Activated T-cell treated with anti-CD3 and anti-CD28 coated beads, Interleukin-2, amount 50 U/mL, for 4 hours (primary cell): ENCODE results near the gene ZNF740. TPM values are rescaled to one million over a fixed set of nuclear protein-coding genes. Genes with fewer than 3 reads are reported as not detected.

ENCODE experiments used
- ATAC-seq, 2 donors: fragments of 200-7000 bp; cut with Tn5 transposase; one replicate each; pipeline ENCODE4 v1.10.0; 2021
- DNase-seq: peaks from one replicate; pipeline ENCODE4 v3.0.0-alpha.2; 2020
- H3K27me3 Mint-ChIP-seq: one replicate; pipeline ENCODE4 v1.8.0; 2021; ENCODE audit warnings: low read depth, mixed read lengths
- H3K36me3 Mint-ChIP-seq: one replicate; pipeline ENCODE4 v1.8.0; 2022; ENCODE audit warnings: mixed read lengths; ENCODE audit not compliant: insufficient read depth
- H3K4me1 Mint-ChIP-seq: one replicate; pipeline ENCODE4 v1.8.0; 2021; ENCODE audit warnings: low read depth, mixed read lengths
- H3K4me3 Mint-ChIP-seq: one replicate; pipeline ENCODE4 v1.8.0; 2021; ENCODE audit warnings: mild to moderate bottlenecking, moderate library complexity, mixed read lengths
- H3K9me3 Mint-ChIP-seq: one replicate; pipeline ENCODE4 v1.8.0; 2021; ENCODE audit warnings: mixed read lengths
- total RNA-seq, 3 donors: library from RNA; stranded (reverse); gene quantifications; one replicate each; pipeline ENCODE4 v1.2.1, GENCODE V29; 2021

ZNF740 gene
- total RNA-seq, 3 donors from 2014 or later = 29.7 to 41.5 (median 36.6) TPM

DNA sequence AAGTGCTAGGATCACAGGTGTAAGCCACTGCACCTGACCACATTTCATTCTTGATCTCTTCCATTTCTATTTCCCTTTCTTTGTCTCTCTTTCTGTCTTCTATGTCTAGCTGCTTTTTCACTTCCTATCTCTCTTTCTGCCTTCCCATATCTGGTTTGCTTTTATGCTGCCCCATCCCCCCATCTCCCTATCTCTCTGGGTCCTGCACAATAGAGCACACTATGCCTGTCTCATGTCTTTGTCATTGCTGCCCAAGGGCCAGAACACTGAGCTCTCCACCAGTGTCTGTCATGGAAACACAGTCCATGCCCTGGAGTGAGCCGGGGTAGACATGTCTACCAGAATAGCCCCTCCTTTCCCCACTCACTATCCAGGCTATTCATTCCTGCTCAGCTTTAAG is 63.8 kb downstream of the ZNF740 start:
- Mint-ChIP-seq H3K36me3 (no peaks in the 10 kb centered on the region), H3K9me3 (no peaks in the 10 kb centered on the region), H3K4me1 (peaks cover 2% of the 10 kb centered on the region), H3K27me3 (peaks cover 3% of the 10 kb centered on the region), H3K4me3 (no peak overlapping the region)
- DNase-seq (no peak), ATAC-seq (no peak)

Other genes starting within 250 kb of the ZNF740 start
- 10 to 100 TPM; 11.8 to 15.6 (median 15.0) TPM for gene KRT18, start 231.6 kb upstream of the ZNF740 start, total RNA-seq
- 100 to 1,000 TPM; 617 to 659 (median 632) TPM for gene EIF4B, start 174.3 kb upstream of the ZNF740 start, total RNA-seq
- 1 to 10 TPM in 2 of 3 donors, under 1 TPM in 1; 0.87 to 2.5 (median 2.1) TPM for gene TNS2, start 130.7 kb upstream of the ZNF740 start, total RNA-seq
- gene SPRYD3, start 101.3 kb upstream of the ZNF740 start, total RNA-seq = 10 to 100 TPM; 48.3 to 57.8 (median 50.7) TPM
- under 1 TPM; 0.29 to 0.43 (median 0.38) TPM for gene IGFBP6, start 83.1 kb upstream of the ZNF740 start, total RNA-seq
- gene SOAT2, start 77.2 kb upstream of the ZNF740 start, total RNA-seq = under 1 TPM; 0.15 to 0.54 (median 0.32) TPM
- 10 to 100 TPM in 1 of 3 donors, 1 to 10 TPM in 2; 8.0 to 10.6 (median 9.3) TPM for gene CSAD, start 203 bp downstream of the ZNF740 start, total RNA-seq
- 100 to 1,000 TPM in 2 of 3 donors, 10 to 100 TPM in 1; 82.1 to 140 (median 124) TPM for gene ITGB7, start 26.5 kb downstream of the ZNF740 start, total RNA-seq
- 10 to 100 TPM; 34.4 to 38.4 (median 38.0) TPM for gene RARG, start 51.5 kb downstream of the ZNF740 start, total RNA-seq
- gene ESPL1, start 87.6 kb downstream of the ZNF740 start, total RNA-seq = 10 to 100 TPM; 19.9 to 21.9 (median 20.0) TPM
- gene PFDN5, start 114.8 kb downstream of the ZNF740 start, total RNA-seq = 100 to 1,000 TPM; 393 to 403 (median 400) TPM
- gene MYG1, start 119.0 kb downstream of the ZNF740 start, total RNA-seq = 100 to 1,000 TPM; 121 to 149 (median 128) TPM
- 10 to 100 TPM; 84.6 to 95.9 (median 91.2) TPM for gene AAAS, start 140.9 kb downstream of the ZNF740 start, total RNA-seq
- not detected for gene SP7, start 155.6 kb downstream of the ZNF740 start, total RNA-seq
- gene SP1, start 199.5 kb downstream of the ZNF740 start, total RNA-seq = 10 to 100 TPM; 61.9 to 64.6 (median 63.5) TPM
- not detected for gene AMHR2, start 243.1 kb downstream of the ZNF740 start, total RNA-seq